Stimulated activated CD8-positive, alpha-beta memory T cell treated with anti-CD3 and anti-CD28 coated beads, Interleukin-15, amount 100 ng/mL, for 4 hours (primary cell): ENCODE data around the gene GASK1A.
"Not testable (repeated sequence)": the region's sequence is repeated elsewhere in the genome, so short reads cannot be mapped to it uniquely, and the experiment has no call there.

ENCODE experiments used
- DNase-seq, 2 donors: peaks; one replicate each; pipeline ENCODE4 v3.0.0-alpha.2; 2020; ENCODE audit warnings: low read depth in 2 of 2

GASK1A gene

GRCh38 chr3:42979044-42979972 is at the start of gene GASK1A:
TSS of gene GASK1A (plus strand) at chr3:42979311. CDS start at chr3:42979643, 332 bp downstream.
- no peak for DNase-seq

- DNase-seq: no peak
Measured at GRCh38 chr3:42934111-42934510, 45.0 kb upstream of the GASK1A start.

- DNase-seq: no peak
Measured at GRCh38 chr3:42934910-42935309, 44.2 kb upstream of the GASK1A start.

GRCh38 chr3:42935472-42935871 is 43.6 kb upstream of the GASK1A start:
- no peak for DNase-seq

GRCh38 chr3:42936157-42936981 is 42.7 kb upstream of the GASK1A start:
- DNase-seq: no peak

GRCh38 chr3:42937334-42937733 is 41.8 kb upstream of the GASK1A start:
- no peak for DNase-seq

- DNase-seq: no peak
Measured at GRCh38 chr3:42942693-42943092, 36.4 kb upstream of the GASK1A start.

GRCh38 chr3:42946050-42946449 is 33.1 kb upstream of the GASK1A start:
- DNase-seq: no peak

- no peak for DNase-seq
Measured at GRCh38 chr3:42957573-42957972, 21.5 kb upstream of the GASK1A start.

GRCh38 chr3:42960282-42960681 is 18.8 kb upstream of the GASK1A start:
- DNase-seq: no peak

GRCh38 chr3:42960786-42961185 is 18.3 kb upstream of the GASK1A start:
- DNase-seq: no peak

GRCh38 chr3:42961633-42962032 is 17.5 kb upstream of the GASK1A start:
- DNase-seq: no peak

GRCh38 chr3:42963269-42963668 is 15.8 kb upstream of the GASK1A start:
- DNase-seq: no peak

- DNase-seq: no peak
Measured at GRCh38 chr3:42964266-42964665, 14.8 kb upstream of the GASK1A start.

- DNase-seq: no peak
Measured at GRCh38 chr3:42970557-42970956, 8.6 kb upstream of the GASK1A start.

GRCh38 chr3:42970976-42971772 is 7.9 kb upstream of the GASK1A start:
- no peak for DNase-seq

- DNase-seq: not testable (repeated sequence)
Measured at GRCh38 chr3:42974906-42975305, 4.2 kb upstream of the GASK1A start.

- no peak for DNase-seq
Measured at GRCh38 chr3:42975456-42975855, 3.7 kb upstream of the GASK1A start.

GRCh38 chr3:42975955-42976354 is 3.2 kb upstream of the GASK1A start:
- no peak for DNase-seq

GRCh38 chr3:42980209-42980608 is 1.1 kb downstream of the GASK1A start:
- no peak for DNase-seq

GRCh38 chr3:42980909-42981308 is 1.8 kb downstream of the GASK1A start:
- DNase-seq: no peak
